Neural cell (in vitro differentiated cells): ENCODE results near the gene NFKBIA. TPM values are rescaled to one million over a fixed set of nuclear protein-coding genes. Genes with fewer than 3 reads are reported as not detected.

ENCODE experiments used
- H2AFZ ChIP-seq: fragments of 200-600, 300-800 bp; sonication (generic), shearing (Covaris generic); 2 replicates; pipeline ENCODE4 v1.6.0; 2014; ENCODE audit warnings: low read depth, mild to moderate bottlenecking, antibody characterized with exemption, low read length, moderate library complexity
- H3F3A ChIP-seq: fragments of 200-600 bp; shearing (Covaris generic); 2 replicates; pipeline ENCODE4 v1.6.1; 2016; ENCODE audit warnings: mild to moderate bottlenecking, moderate library complexity, mixed read lengths, antibody characterized with exemption, low read length; ENCODE audit not compliant: insufficient read depth, poor library complexity, severe bottlenecking
- H3K27ac ChIP-seq: fragments of 200-600, 300-800 bp; sonication (generic), shearing (Covaris generic); 2 replicates; pipeline ENCODE4 v1.5.1; 2014; ENCODE audit warnings: mild to moderate bottlenecking, low read length, moderate library complexity
- H3K27me3 ChIP-seq: fragments of 300-800, 200-600 bp; sonication (generic), shearing (Covaris generic); 2 replicates; pipeline ENCODE4 v1.6.0; 2014; ENCODE audit warnings: mild to moderate bottlenecking, low read depth, low read length, moderate library complexity; ENCODE audit not compliant: insufficient read depth
- H3K36me3 ChIP-seq: fragments of 300-800, 200-600 bp; sonication (generic), shearing (Covaris generic); 2 replicates; pipeline ENCODE4 v1.5.1; 2014; ENCODE audit warnings: mild to moderate bottlenecking, antibody characterized with exemption, low read length, moderate library complexity; ENCODE audit not compliant: insufficient read depth
- H3K4me2 ChIP-seq: fragments of 300-800, 200-600 bp; sonication (generic), shearing (Covaris generic); 2 replicates; pipeline ENCODE4 v1.6.0; 2014; ENCODE audit warnings: mild to moderate bottlenecking, low read length
- H3K4me3 ChIP-seq: fragments of 300-800, 200-600 bp; sonication (generic), shearing (Covaris generic); 2 replicates; pipeline ENCODE4 v1.5.1; 2014; ENCODE audit warnings: mild to moderate bottlenecking, low read length, moderate library complexity
- H3K79me2 ChIP-seq: fragments of 200-600 bp; shearing (Covaris generic); replicated peaks from 2 replicates; pipeline ENCODE4 v1.6.0; 2014; ENCODE audit warnings: mild to moderate bottlenecking, low read length, moderate library complexity; ENCODE audit not compliant: insufficient read depth
- H3K9ac ChIP-seq: fragments of 300-800, 200-600 bp; sonication (generic), shearing (Covaris generic); 2 replicates; pipeline ENCODE4 v1.6.1; 2016; ENCODE audit warnings: mild to moderate bottlenecking, low read length, mixed read lengths
- H3K9me2 ChIP-seq: fragments of 200-600 bp; shearing (Covaris generic); 2 replicates; pipeline ENCODE4 v1.6.1; 2016; ENCODE audit warnings: mild to moderate bottlenecking, low read length, mixed read lengths; ENCODE audit not compliant: insufficient read depth
- H3K9me3 ChIP-seq: fragments of 200-600, 300-800 bp; sonication (generic), shearing (Covaris generic); 2 replicates; pipeline ENCODE4 v1.6.1; 2016; ENCODE audit warnings: mild to moderate bottlenecking, mixed run types, low read length, moderate library complexity, mixed read lengths
- H4K20me1 ChIP-seq: fragments of 200-600 bp; shearing (Covaris generic); 2 replicates; pipeline ENCODE4 v1.6.1; 2016; ENCODE audit warnings: mild to moderate bottlenecking, mixed run types; ENCODE audit not compliant: insufficient read depth
- CTCF ChIP-seq: fragments of 450-650 bp; IDR thresholded peaks from 2 replicates; pipeline ENCODE4 v1.5.1; 2014; ENCODE audit warnings: antibody characterized with exemption, mild to moderate bottlenecking, moderate library complexity; ENCODE audit not compliant: poor library complexity, severe bottlenecking
- EP300 ChIP-seq: fragments of 450-650 bp; conservative IDR thresholded peaks from 2 replicates; pipeline ENCODE4 v1.6.1; 2014; ENCODE audit warnings: antibody characterized with exemption, mild to moderate bottlenecking, moderate library complexity; ENCODE audit not compliant: poor library complexity, severe bottlenecking
- EZH2 ChIP-seq: fragments of 200-600, 300-800 bp; shearing (Covaris generic), sonication (generic); IDR thresholded peaks from 2 replicates; pipeline ENCODE4 v1.6.1; 2014; ENCODE audit warnings: antibody characterized with exemption, low read length, borderline replicate concordance, mild to moderate bottlenecking; ENCODE audit not compliant: insufficient read depth, poor library complexity, severe bottlenecking
- MXI1 ChIP-seq: fragments of 450-650 bp; conservative IDR thresholded peaks from 2 replicates; pipeline ENCODE4 v1.6.1; 2014; ENCODE audit warnings: antibody characterized with exemption, mild to moderate bottlenecking; ENCODE audit not compliant: poor library complexity, severe bottlenecking
- POLR2AphosphoS5 ChIP-seq: IDR thresholded peaks from 2 replicates; pipeline ENCODE4 v1.6.1; 2012
- RAD21 ChIP-seq: fragments of 450-650 bp; conservative IDR thresholded peaks from 2 replicates; pipeline ENCODE4 v1.6.1; 2014; ENCODE audit warnings: antibody characterized with exemption, mild to moderate bottlenecking, moderate library complexity
- REST ChIP-seq: IDR thresholded peaks from 2 replicates; pipeline ENCODE4 v1.6.1; 2012; ENCODE audit warnings: borderline replicate concordance
- SMC3 ChIP-seq: fragments of 450-650 bp; conservative IDR thresholded peaks from 2 replicates; pipeline ENCODE4 v1.6.1; 2014; ENCODE audit warnings: antibody characterized with exemption, mild to moderate bottlenecking, moderate library complexity; ENCODE audit not compliant: poor library complexity
- TAF1 ChIP-seq: IDR thresholded peaks from 2 replicates; pipeline ENCODE4 v1.6.1; 2012; ENCODE audit warnings: low read depth
- polyA plus RNA-seq: library from polyadenylated mRNA; depleted of rRNA; stranded (reverse); fragments of >200 nt; gene quantifications from 2 replicates; pipeline ENCODE4 v1.2.3, GENCODE V29; 2014

The NFKBIA gene
- polyA plus RNA-seq, 1 donor from 2014 or later = 48.8 TPM

- H2AFZ ChIP-seq = no peak overlapping the region
These were observed 34.8 kb downstream of the NFKBIA start for GRCh38 chr14:35369701-35370191.

GRCh38 chr14:35368583-35369392, 35.8 kb downstream of the NFKBIA start:
- Histone ChIP-seq H3F3A (no peaks in the 10 kb centered on the region), H3K4me3 (no peak overlapping the region), H3K9me3 (no peaks in the 10 kb centered on the region), H3K9me2 (no peaks in the 10 kb centered on the region), H3K9ac (no peak overlapping the region), H3K27me3 (no peaks in the 10 kb centered on the region), H2AFZ (no peak overlapping the region), H3K36me3 (no peaks in the 10 kb centered on the region), H3K4me2 (no peak overlapping the region), H3K79me2 (no peaks in the 10 kb centered on the region), H4K20me1 (no peaks in the 10 kb centered on the region), H3K27ac (no peak overlapping the region)
- TF ChIP-seq REST (no peak), RAD21 (no peak), SMC3 (no peak), CTCF (no peak), EZH2 (no peak)

More at GRCh38 chr14:35369701-35370191, 34.8 kb downstream of the NFKBIA start:
- no peak for TF ChIP-seq EZH2
- Histone ChIP-seq H3K36me3 (no peaks in the 10 kb centered on the region), H3K9me3 (no peaks in the 10 kb centered on the region), H3K9me2 (no peaks in the 10 kb centered on the region), H3K9ac (no peak overlapping the region), H3K79me2 (no peaks in the 10 kb centered on the region), H4K20me1 (no peaks in the 10 kb centered on the region), H3K27ac (no peak overlapping the region), H3K4me3 (no peak overlapping the region), H3K4me2 (no peak overlapping the region), H3K27me3 (no peaks in the 10 kb centered on the region), H3F3A (no peaks in the 10 kb centered on the region)

GRCh38 chr14:35368139-35368460, 36.4 kb downstream of the NFKBIA start:
- Histone ChIP-seq H3K9me3 (no peaks in the 10 kb centered on the region), H3K9me2 (no peaks in the 10 kb centered on the region), H3K4me3 (no peak overlapping the region), H2AFZ (no peak overlapping the region), H3K27me3 (no peaks in the 10 kb centered on the region), H3K4me2 (no peak overlapping the region), H3K9ac (no peak overlapping the region), H3K79me2 (no peaks in the 10 kb centered on the region), H3K27ac (no peak overlapping the region), H3F3A (no peaks in the 10 kb centered on the region), H3K36me3 (no peaks in the 10 kb centered on the region), H4K20me1 (no peaks in the 10 kb centered on the region)
- TF ChIP-seq POLR2AphosphoS5 (no peak), TAF1 (no peak), SMC3 (no peak), EZH2 (no peak), MXI1 (no peak), CTCF (no peak), EP300 (no peak), REST (no peak), RAD21 (no peak)
